Activated CD8-positive, alpha-beta T cell treated with anti-CD3 and anti-CD28 coated beads, Interleukin-2, amount 10 ng/mL, durations not matched to agents 7 days and 5 days (primary cell): ENCODE measurements around the gene NDUFS2. TPM values are rescaled to one million over a fixed set of nuclear protein-coding genes. Genes with fewer than 3 reads are reported as not detected.
A peak's percentile ranks its signal among the peaks of the same experiment; 100 is the strongest.
"Not testable (repeated sequence)": the region's sequence is repeated elsewhere in the genome, so short reads cannot be mapped to it uniquely, and the experiment has no call there.

Experiments used
- ATAC-seq: fragments of 150-1000 bp; cut with Tn5 transposase; one replicate; pipeline ENCODE4 v1.10.0; 2021; ENCODE audit warnings: moderate library complexity
- CTCF ChIA-PET: fragments of 350-600 bp; sonication (Branson Sonifier 250); formaldehyde crosslinking; loops from one replicate; lab custom pipeline; 2021; ENCODE audit warnings: antibody characterized with exemption; lab: Charles Lee
- POLR2A ChIA-PET: fragments of 350-600 bp; sonication (Branson Sonifier 250); formaldehyde crosslinking; loops from one replicate; lab custom pipeline; 2021; ENCODE audit warnings: antibody characterized with exemption; lab: Charles Lee
- DNase-seq: peaks from one replicate; pipeline ENCODE4 v3.0.0-alpha.2; 2020
- H3K27ac Mint-ChIP-seq: one replicate; pipeline ENCODE4 v1.8.0; 2021; ENCODE audit warnings: mild to moderate bottlenecking, mixed read lengths
- H3K27me3 Mint-ChIP-seq: one replicate; pipeline ENCODE4 v1.8.0; 2021; ENCODE audit warnings: low read depth, mixed read lengths
- H3K36me3 Mint-ChIP-seq: one replicate; pipeline ENCODE4 v1.8.0; 2021; ENCODE audit warnings: low read depth, mixed read lengths
- H3K4me1 Mint-ChIP-seq: one replicate; pipeline ENCODE4 v1.8.0; 2021; ENCODE audit warnings: low read depth, mixed read lengths
- H3K4me3 Mint-ChIP-seq: one replicate; pipeline ENCODE4 v1.8.0; 2021; ENCODE audit warnings: mild to moderate bottlenecking, mixed read lengths
- H3K9me3 Mint-ChIP-seq: one replicate; pipeline ENCODE4 v1.8.0; 2022; ENCODE audit warnings: mixed read lengths; ENCODE audit not compliant: insufficient read depth
- total RNA-seq, 2 experiments: library from RNA; stranded (reverse); gene quantifications; one replicate each; pipeline ENCODE4 v1.2.3, GENCODE V29; 2021

NDUFS2 gene
- total RNA-seq, 2 experiments from 2014 or later = 73.6 to 76.8 TPM

DNA sequence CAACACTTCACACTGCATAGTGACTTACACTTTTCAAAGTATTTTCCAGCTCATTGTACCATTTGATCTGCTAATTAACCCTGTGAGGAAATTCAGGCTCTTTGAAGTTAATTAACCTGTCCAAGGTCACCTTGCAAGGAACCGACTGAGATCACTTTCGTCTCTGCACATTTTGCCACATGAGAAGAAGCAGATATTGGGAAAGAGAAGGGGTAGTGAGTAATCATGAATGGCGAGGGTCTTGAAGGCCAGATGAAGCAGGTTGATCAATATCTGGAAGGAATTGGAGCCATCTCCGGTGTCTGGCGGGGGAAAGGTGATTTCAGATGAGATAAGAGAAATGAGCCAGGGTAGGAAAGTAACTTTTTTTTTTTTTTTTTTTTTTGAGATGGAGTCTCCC is 17.8 kb downstream of the NDUFS2 start:
- H3K27me3 Mint-ChIP-seq = no peaks in the 10 kb centered on the region
- ATAC-seq = no peak
- ChIA-PET POLR2A (interaction anchor here (1.9 kb wide), 1 partner anchor 18 kb away, joined by 7 read pairs; the partner anchor contains the start of gene NDUFS2), CTCF (interaction anchor here (0.8 to 17.9 kb wide), 9 partner anchors 9 to 162 kb away, joined by 3 to 331 read pairs (median 6); partner anchors contain the start of genes ADAMTS4, NDUFS2, PPOX and SDHC)
- no peaks in the 10 kb centered on the region for H3K9me3 Mint-ChIP-seq
- no peak for DNase-seq
- H3K27ac Mint-ChIP-seq = no peak overlapping the region
- no peak overlapping the region for H3K4me3 Mint-ChIP-seq
- H3K4me1 Mint-ChIP-seq = peaks cover 44% of the 10 kb centered on the region
- H3K36me3 Mint-ChIP-seq = peaks cover 5% of the 10 kb centered on the region

DNA sequence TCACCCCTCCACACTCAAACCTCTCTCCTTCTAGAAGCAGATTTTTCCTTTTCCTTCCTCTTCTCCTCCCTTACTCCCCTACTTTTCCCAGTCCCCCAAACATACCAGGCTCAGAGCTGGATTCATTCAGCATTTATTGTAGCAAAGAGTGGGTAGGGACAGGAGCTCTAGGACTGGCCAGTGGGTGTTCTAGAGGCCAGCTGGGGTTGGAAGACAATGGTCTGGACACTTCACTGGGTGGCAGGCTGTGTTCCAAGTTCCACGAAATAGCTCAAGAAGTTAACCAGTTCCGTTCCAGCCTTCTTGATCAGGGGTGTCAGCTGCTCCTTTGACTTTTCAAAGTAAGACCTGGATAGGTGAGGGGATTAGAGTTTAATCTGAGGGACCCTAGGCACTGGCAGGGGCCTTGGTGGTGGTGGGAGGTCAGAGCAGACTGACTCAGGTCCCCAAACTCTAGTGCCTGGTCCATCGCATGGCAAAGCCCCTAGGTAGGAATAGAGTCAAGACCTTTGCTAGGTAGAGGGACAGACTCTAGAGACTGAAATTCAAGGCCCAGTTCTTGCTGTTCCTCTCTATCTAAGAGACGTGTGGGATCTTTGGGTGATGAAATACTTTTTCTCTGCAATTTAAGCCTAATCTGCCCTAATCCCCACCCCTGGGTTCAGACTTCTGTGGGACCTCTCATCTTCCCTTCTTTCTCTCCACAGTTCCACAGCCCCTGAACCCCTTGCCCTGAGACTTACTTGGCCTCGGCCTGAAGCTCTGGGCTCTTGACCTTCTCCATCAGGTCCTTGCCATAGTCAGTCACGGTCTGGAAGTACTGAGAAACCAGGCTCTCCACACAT is 20.2 kb downstream of the NDUFS2 start:
- H3K4me3 Mint-ChIP-seq = no peak overlapping the region
- ChIA-PET CTCF (interaction anchor here (1.5 to 17.9 kb wide), 5 partner anchors 17 to 160 kb away, joined by 3 to 331 read pairs (median 6); partner anchors contain the start of genes ADAMTS4, NDUFS2 and PPOX), POLR2A (interaction anchor here (0.5 to 2.5 kb wide), 2 partner anchors 20 to 82 kb away, joined by 3 to 15 read pairs; partner anchors contain the start of gene NDUFS2)
- H3K36me3 Mint-ChIP-seq = no peaks in the 10 kb centered on the region
- H3K27ac Mint-ChIP-seq = peak overlapping the region; percentile 50
- no peaks in the 10 kb centered on the region for H3K9me3 Mint-ChIP-seq
- DNase-seq = no peak
- H3K4me1 Mint-ChIP-seq = peaks cover 48% of the 10 kb centered on the region
- ATAC-seq = no peak
- no peaks in the 10 kb centered on the region for H3K27me3 Mint-ChIP-seq

DNA sequence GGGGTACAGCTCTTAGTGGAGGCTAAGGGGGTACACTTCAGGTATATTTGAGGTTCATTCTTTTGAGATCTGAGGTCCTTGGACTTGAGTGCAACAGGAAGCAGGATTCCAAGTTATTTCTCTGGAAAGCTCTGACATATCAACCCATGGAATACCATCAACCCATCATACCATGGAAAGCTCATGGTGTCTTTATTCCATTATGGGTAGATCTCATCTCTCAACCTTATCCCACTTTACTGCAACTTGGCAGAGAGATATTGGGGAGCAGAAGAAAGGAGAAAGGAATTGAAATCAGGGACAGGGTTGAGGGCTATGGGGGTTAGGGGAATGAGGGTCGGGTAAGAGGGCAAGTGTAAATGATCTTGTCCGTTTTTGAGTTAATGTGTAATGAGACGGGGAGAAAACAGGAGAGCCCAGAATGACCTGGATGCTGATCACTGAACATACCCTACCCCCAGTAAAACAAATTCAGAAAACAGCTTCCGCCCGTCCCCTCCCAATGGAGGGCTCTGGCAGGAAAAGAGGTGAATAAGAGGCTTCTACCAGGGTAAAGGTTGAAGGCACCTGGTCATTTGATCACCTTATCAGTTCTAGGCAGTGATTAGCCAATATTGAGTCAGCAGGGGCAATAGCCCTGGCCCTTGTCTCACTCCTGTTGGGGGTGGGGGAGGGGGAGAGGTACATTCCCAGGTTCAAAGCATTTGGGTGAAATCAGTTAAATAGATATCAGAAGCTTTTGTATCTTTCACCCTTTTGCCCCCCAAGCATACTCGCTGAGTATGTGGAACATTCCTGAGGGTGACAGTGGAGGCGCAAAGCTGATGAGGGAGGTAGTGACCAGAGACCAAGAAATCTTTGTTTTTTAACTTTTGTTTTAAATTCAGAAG is 21.9 kb downstream of the NDUFS2 start:
- Mint-ChIP-seq H3K9me3 (no peaks in the 10 kb centered on the region), H3K27me3 (no peaks in the 10 kb centered on the region), H3K36me3 (peaks cover 16% of the 10 kb centered on the region), H3K4me1 (peaks cover 42% of the 10 kb centered on the region), H3K27ac (no peak overlapping the region), H3K4me3 (no peak overlapping the region)
- ChIA-PET CTCF (interaction anchor here (1.1 to 17.9 kb wide), 6 partner anchors 19 to 158 kb away, joined by 3 to 331 read pairs (median 14); partner anchors contain the start of genes ADAMTS4, NDUFS2 and PPOX), POLR2A (interaction anchor here (1.0 to 2.5 kb wide), 3 partner anchors 18 to 58 kb away, joined by 3 to 15 read pairs (median 13); partner anchors contain the start of genes NDUFS2 and PPOX)
- DNase-seq (no peak), ATAC-seq (no peak)

DNA sequence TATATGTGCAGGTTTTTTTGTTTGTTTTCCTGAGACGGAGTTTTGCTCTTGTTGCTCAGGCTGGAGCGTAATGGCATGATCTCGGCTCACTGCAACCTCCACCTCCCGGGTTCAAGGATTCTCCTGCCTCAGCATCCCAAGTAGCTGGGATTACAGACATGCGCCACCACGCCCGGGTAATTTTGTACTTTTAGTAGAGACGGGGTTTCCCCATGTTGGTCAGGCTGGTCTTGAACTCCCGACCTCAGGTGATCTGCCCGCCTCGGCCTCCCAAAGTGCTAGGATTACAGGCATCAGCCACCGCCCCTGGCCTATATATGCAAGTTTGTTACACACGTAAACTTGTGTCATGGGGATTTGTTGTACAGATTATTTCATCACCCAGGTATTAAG is 22.5 kb downstream of the NDUFS2 start:
- not testable (repeated sequence) for DNase-seq, H3K4me3 Mint-ChIP-seq, ATAC-seq, H3K27ac Mint-ChIP-seq, H3K9me3 Mint-ChIP-seq, H3K27me3 Mint-ChIP-seq
- H3K36me3 Mint-ChIP-seq = peaks cover 20% of the 10 kb centered on the region
- CTCF ChIA-PET = interaction anchor here (1.4 to 17.9 kb wide), 10 partner anchors 9 to 158 kb away, joined by 4 to 331 read pairs (median 18); partner anchors contain the start of genes ADAMTS4, CFAP126, FCER1G and NDUFS2
- peaks cover 42% of the 10 kb centered on the region for H3K4me1 Mint-ChIP-seq
- POLR2A ChIA-PET = interaction anchor here (1.0 to 2.4 kb wide), 3 partner anchors 19 to 59 kb away, joined by 3 to 31 read pairs (median 13); partner anchors contain the start of genes NDUFS2 and PPOX

DNA sequence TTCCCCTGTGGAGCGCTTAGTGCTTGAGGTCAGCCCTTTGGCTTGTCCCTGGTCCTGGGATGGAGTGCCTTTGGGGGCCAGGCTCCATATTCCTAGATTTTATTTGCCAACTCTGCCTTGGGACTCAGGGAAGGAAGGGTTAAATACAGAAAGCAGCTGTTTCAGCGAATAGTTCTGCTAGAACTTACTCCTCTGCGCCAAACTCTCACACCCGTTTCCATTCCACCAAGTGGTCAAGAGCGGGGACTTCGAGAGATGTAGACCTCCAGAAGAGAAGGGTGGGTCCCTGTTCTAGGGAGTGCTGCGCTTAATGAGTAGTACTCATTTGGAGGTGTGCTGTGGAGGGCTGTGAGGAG is 23.0 kb downstream of the NDUFS2 start:
- Mint-ChIP-seq H3K27me3 (no peaks in the 10 kb centered on the region), H3K27ac (peak overlapping the region; percentile 99), H3K4me1 (peaks cover 42% of the 10 kb centered on the region), H3K4me3 (peak overlapping the region; percentile 95), H3K9me3 (no peaks in the 10 kb centered on the region), H3K36me3 (peaks cover 22% of the 10 kb centered on the region)
- CTCF ChIA-PET = interaction anchor here (0.6 to 17.9 kb wide), 43 partner anchors 9 to 513 kb away, joined by 3 to 331 read pairs (median 5); partner anchors contain the start of genes ADAMTS4, CFAP126, FCER1G and NDUFS2
- POLR2A ChIA-PET = interaction anchor here (0.6 to 2.4 kb wide), 15 partner anchors 9 to 166 kb away, joined by 3 to 31 read pairs (median 4); partner anchors contain the start of genes B4GALT3, FCER1G, NDUFS2 and PPOX
- ATAC-seq = peak; percentile 6
- DNase-seq = no peak

DNA sequence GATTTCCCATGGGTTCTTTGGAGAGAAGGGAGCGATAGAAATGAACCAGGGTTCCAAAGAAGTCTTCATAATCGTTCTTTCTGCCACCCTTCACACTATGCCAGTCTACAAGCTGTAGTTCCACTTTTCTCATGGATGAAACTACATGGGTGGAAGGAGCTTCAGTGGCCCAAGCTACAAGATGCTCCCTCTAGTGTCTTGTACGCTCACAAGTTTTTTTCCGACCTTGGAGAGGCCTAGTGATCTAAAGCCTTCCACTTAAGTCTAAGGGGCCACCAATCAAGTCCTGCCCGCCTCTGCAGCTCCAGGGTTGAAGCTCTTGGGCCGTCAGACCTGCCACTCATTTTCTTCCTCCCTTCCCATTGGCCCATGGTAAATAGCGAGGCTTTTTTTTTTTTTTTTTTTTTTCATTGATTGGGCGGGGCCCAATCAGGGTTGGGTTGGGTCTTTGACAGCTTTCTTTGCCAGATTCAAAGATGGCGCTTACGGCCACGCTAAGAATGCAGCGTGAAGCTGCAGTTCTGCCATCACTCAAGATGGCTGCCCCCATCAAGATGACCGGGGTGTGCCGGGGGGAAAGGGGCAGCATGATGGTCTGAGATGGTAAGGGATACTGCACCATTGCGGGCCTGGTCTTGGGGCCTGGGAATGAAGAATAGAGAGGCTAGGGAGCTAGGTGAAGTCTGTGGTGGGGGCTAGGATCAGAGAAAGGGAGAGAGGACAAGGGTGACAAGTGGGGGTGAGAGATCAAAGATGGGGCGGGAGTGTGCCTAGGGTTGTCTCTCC is 23.6 kb downstream of the NDUFS2 start, which contains the start of gene TOMM40L:
TSS of gene TOMM40L (plus strand) at position 527 of the 786 bp plus-strand sequence. CDS start 430 bp downstream, outside the sequence.
- Mint-ChIP-seq H3K4me3 (peak within 1 kb of the TSS; percentile 95), H3K36me3 (peaks cover 26% of the 10 kb centered on the region), H3K27ac (peak within 1 kb of the TSS; percentile 99), H3K27me3 (no peaks in the 10 kb centered on the region), H3K4me1 (peaks cover 43% of the 10 kb centered on the region), H3K9me3 (no peaks in the 10 kb centered on the region)
- CTCF ChIA-PET = interaction anchor here (0.6 to 17.9 kb wide), 48 partner anchors 10 to 512 kb away, joined by 3 to 331 read pairs (median 5); partner anchors contain the start of genes ADAMTS4, CFAP126, FCER1G and NDUFS2
- DNase-seq (peak; percentile 96), ATAC-seq (peak; percentile 98)
- POLR2A ChIA-PET = interaction anchor here (0.6 to 2.4 kb wide), 17 partner anchors 9 to 181 kb away, joined by 3 to 31 read pairs (median 3); partner anchors contain the start of genes B4GALT3, FCER1G, NDUFS2 and PPOX

DNA sequence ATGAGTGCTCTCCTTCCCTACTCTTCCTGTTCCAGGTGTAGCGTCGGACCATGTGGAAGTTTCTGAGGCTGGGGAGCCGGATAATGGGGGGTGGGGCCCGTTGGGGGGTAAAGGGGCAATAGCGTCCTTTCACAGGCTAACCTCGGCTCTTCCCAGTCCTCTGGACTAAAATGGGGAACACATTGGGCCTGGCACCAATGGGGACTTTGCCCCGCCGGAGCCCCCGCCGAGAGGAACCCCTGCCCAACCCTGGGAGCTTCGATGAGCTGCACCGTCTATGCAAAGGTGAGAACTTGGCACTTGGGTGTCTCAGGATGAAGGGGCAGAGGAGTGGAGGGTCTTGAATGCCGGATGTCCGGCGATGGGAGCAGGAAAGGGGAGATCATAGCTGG is 24.1 kb downstream of the NDUFS2 start:
- ChIA-PET CTCF (interaction anchor here (0.6 to 17.9 kb wide), 44 partner anchors 9 to 515 kb away, joined by 3 to 331 read pairs (median 6); partner anchors contain the start of genes ADAMTS4, CFAP126, FCER1G and NDUFS2), POLR2A (interaction anchor here (0.7 to 2.4 kb wide), 9 partner anchors 11 to 182 kb away, joined by 3 to 31 read pairs (median 4); partner anchors contain the start of genes FCER1G, NDUFS2, PPOX and SDHC)
- H3K27ac Mint-ChIP-seq = peak overlapping the region; percentile 99

DNA sequence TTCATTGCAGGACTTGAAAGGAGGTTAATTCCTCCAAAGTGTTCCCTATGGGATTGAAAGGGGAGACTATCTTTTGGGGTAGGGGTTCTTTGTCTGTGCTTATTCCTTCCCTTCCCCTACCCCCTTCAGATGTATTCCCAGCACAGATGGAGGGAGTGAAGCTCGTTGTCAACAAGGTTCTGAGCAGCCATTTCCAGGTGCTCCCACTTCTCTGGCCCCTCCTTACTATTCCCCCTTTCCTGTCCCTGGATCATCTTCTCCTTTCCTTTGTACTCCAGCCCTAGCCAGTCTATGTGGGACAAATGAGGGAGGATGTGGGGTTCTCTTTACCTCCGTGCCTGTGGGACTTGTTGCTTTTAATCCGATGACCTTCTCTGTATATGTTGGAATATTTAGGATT is 24.6 kb downstream of the NDUFS2 start:
- ChIA-PET POLR2A (interaction anchor here (0.6 to 2.4 kb wide), 5 partner anchors 22 to 94 kb away, joined by 3 to 31 read pairs (median 3); partner anchors contain the start of gene NDUFS2), CTCF (interaction anchor here (0.6 to 17.9 kb wide), 26 partner anchors 11 to 515 kb away, joined by 3 to 331 read pairs (median 10); partner anchors contain the start of genes ADAMTS4, CFAP126, FCER1G and NDUFS2)
- Mint-ChIP-seq H3K4me3 (peak overlapping the region; percentile 95), H3K27ac (peak overlapping the region; percentile 99), H3K36me3 (peaks cover 30% of the 10 kb centered on the region), H3K9me3 (no peaks in the 10 kb centered on the region), H3K27me3 (no peaks in the 10 kb centered on the region), H3K4me1 (peaks cover 49% of the 10 kb centered on the region)
- ATAC-seq = no peak
- DNase-seq = no peak

More for the DNA sequence above, 24.1 kb downstream of the NDUFS2 start:
- DNase-seq = no peak
- ATAC-seq = no peak
- Mint-ChIP-seq H3K27me3 (no peaks in the 10 kb centered on the region), H3K9me3 (no peaks in the 10 kb centered on the region), H3K4me3 (peak overlapping the region; percentile 95), H3K36me3 (peaks cover 30% of the 10 kb centered on the region), H3K4me1 (peaks cover 47% of the 10 kb centered on the region)

DNA sequence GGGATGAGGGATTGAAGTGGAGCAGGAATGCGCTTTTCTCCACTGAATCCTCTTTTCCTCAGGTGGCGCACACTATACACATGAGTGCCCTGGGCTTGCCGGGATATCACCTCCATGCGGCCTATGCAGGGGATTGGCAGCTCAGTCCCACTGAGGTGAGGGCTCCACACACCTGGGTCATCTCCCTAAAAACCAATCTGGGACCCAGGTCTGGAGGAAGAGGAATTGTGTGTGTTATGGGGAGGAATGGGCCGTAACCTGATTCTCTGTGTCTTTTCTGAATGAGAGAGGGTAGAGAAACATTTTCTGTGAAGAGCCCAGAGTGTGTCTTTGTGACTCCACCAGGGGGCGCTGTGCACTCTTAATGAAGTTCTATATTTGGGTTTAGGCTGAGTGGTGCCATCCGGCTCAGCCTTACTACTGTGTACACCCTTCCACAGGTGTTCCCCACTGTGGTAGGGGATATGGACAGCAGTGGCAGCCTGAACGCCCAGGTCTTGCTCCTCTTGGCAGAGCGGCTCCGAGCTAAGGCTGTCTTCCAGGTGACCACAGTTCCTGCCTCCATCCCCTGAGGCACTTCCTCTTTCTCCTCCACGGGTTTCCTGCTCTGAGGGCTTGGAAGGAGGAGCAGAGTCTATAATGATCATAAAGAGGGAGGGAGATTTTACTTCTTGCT is 25.2 kb downstream of the NDUFS2 start:
- ChIA-PET POLR2A (interaction anchor here (0.6 to 2.4 kb wide), 4 partner anchors 25 to 95 kb away, joined by 3 to 31 read pairs (median 7); partner anchors contain the start of gene NDUFS2), CTCF (interaction anchor here (0.7 to 17.9 kb wide), 27 partner anchors 11 to 514 kb away, joined by 3 to 331 read pairs (median 12); partner anchors contain the start of genes ADAMTS4, CFAP126, FCER1G and NDUFS2)
- no peaks in the 10 kb centered on the region for H3K9me3 Mint-ChIP-seq
- H3K27me3 Mint-ChIP-seq = no peaks in the 10 kb centered on the region
- H3K4me1 Mint-ChIP-seq = peaks cover 45% of the 10 kb centered on the region
- DNase-seq (peak; percentile 95), ATAC-seq (peak; percentile 50)
- H3K27ac Mint-ChIP-seq = peak overlapping the region; percentile 99
- H3K36me3 Mint-ChIP-seq = peaks cover 30% of the 10 kb centered on the region
- H3K4me3 Mint-ChIP-seq = peak overlapping the region; percentile 95
